B cell (primary cell): ENCODE results near the gene RBM23. TPM values are rescaled to one million over a fixed set of nuclear protein-coding genes. Genes with fewer than 3 reads are reported as not detected.
"Not testable (repeated sequence)": the region's sequence is repeated elsewhere in the genome, so short reads cannot be mapped to it uniquely, and the experiment has no call there.

ENCODE experiments used
- ATAC-seq: fragments of 200-7000 bp; cut with Tn5 transposase; one replicate; pipeline ENCODE4 v1.10.0; 2021; ENCODE audit warnings: low read depth, mild to moderate bottlenecking, moderate number of reproducible peaks, moderate library complexity
- CTCF ChIA-PET: fragments of 350-600 bp; sonication (Branson Sonifier 250); formaldehyde crosslinking; loops from one replicate; lab custom pipeline; 2021; ENCODE audit warnings: antibody characterized with exemption, inconsistent platforms; lab: Charles Lee
- POLR2A ChIA-PET: fragments of 350-600 bp; sonication (Branson Sonifier 250); formaldehyde crosslinking; loops from one replicate; lab custom pipeline; 2021; ENCODE audit warnings: antibody characterized with exemption; lab: Charles Lee
- DNase-seq: peaks from one replicate; pipeline ENCODE4 v3.0.0; 2013
- H2AFZ ChIP-seq: 2 replicates; pipeline ENCODE4 v1.6.1; 2012; ENCODE audit warnings: mild to moderate bottlenecking, low read depth, low read length; ENCODE audit not compliant: insufficient read depth, poor library complexity, severe bottlenecking
- H3K27ac ChIP-seq, 2 donors: 1 replicate in 1 of 2; 2 replicates in 1 of 2; pipeline ENCODE4 v1.5.1; 2012 to 2013; ENCODE audit warnings: low read length in 2 of 2, mild to moderate bottlenecking in 2 of 2, moderate library complexity in 1 of 2
- H3K27me3 ChIP-seq, 4 experiments: fragments of 200-600 bp in 1 of 4; sonication (generic) in 1 of 4; replicated peaks in 1 of 4; 1 replicate in 2 of 4; 2 replicates in 2 of 4; pipeline versions ENCODE4 v1.6.1 to v1.7.0; 2013 to 2016; ENCODE audit warnings: low read length in 3 of 4, mild to moderate bottlenecking in 2 of 4, mixed read lengths in 1 of 4, moderate library complexity in 1 of 4; ENCODE audit not compliant: insufficient read depth in 4 of 4, control insufficient read depth in 3 of 4; ENCODE audit errors: control extremely low read depth in 1 of 4
- H3K36me3 ChIP-seq, 2 experiments: replicated peaks in 1 of 2; 1 replicate in 1 of 2; 2 replicates in 1 of 2; pipeline versions ENCODE4 v1.6.1 to v1.7.1; 2013; ENCODE audit warnings: low read length in 1 of 2; ENCODE audit not compliant: insufficient read depth in 2 of 2, control insufficient read depth in 1 of 2; ENCODE audit errors: control extremely low read depth in 1 of 2, extremely low read depth in 1 of 2
- H3K4me1 ChIP-seq, 2 donors: fragments of 200-600 bp in 1 of 2; sonication (generic) in 1 of 2; 1 replicate in 1 of 2; 2 replicates in 1 of 2; pipeline versions ENCODE4 v1.5.1 to v1.6.1; 2013 to 2017; ENCODE audit warnings: low read length in 2 of 2; ENCODE audit not compliant: control insufficient read depth in 2 of 2, insufficient read depth in 2 of 2
- H3K4me2 ChIP-seq: replicated peaks from 2 replicates; pipeline ENCODE3; 2012; ENCODE audit warnings: mild to moderate bottlenecking, low read depth, low read length; ENCODE audit not compliant: poor library complexity, severe bottlenecking
- H3K4me3 ChIP-seq, 5 experiments: fragments of 200-600 bp in 1 of 5; sonication (generic) in 1 of 5; 1 replicate in 3 of 5; 2 replicates in 2 of 5; pipeline versions ENCODE4 v1.5.1 to v1.7.0; 2011 to 2016; ENCODE audit warnings: low read length in 4 of 5, mild to moderate bottlenecking in 4 of 5, low read depth in 2 of 5, control low read depth in 1 of 5, moderate library complexity in 1 of 5; ENCODE audit not compliant: insufficient read depth in 1 of 5; ENCODE audit errors: control extremely low read depth in 1 of 5, extremely low read depth in 1 of 5
- H3K79me2 ChIP-seq: fragments of 200-600 bp; sonication (generic); one replicate; pipeline ENCODE4 v1.6.0; 2016; ENCODE audit warnings: low read length; ENCODE audit not compliant: control insufficient read depth, insufficient read depth
- H3K9ac ChIP-seq: fragments of 200-600 bp; sonication (generic); 2 replicates; pipeline ENCODE4 v1.6.1; 2017; ENCODE audit warnings: mild to moderate bottlenecking, low read length, moderate library complexity
- H3K9me3 ChIP-seq, 3 donors: one replicate each; pipeline versions ENCODE4 v1.6.1 to v1.7.1; 2013; ENCODE audit warnings: low read length in 2 of 3; ENCODE audit not compliant: control insufficient read depth in 2 of 3, insufficient read depth in 1 of 3; ENCODE audit errors: control extremely low read depth in 1 of 3
- H4K20me1 ChIP-seq: 2 replicates; pipeline ENCODE4 v1.6.0; 2012; ENCODE audit warnings: mild to moderate bottlenecking, low read length; ENCODE audit not compliant: insufficient read depth, control insufficient read depth, poor library complexity, severe bottlenecking
- H3K27ac Mint-ChIP-seq: one replicate; pipeline ENCODE4 v1.8.0; 2021; ENCODE audit warnings: mixed read lengths
- H3K27me3 Mint-ChIP-seq: one replicate; pipeline ENCODE4 v1.8.0; 2021; ENCODE audit warnings: mixed read lengths
- H3K4me1 Mint-ChIP-seq: one replicate; pipeline ENCODE4 v1.8.0; 2021; ENCODE audit warnings: mixed read lengths
- H3K4me3 Mint-ChIP-seq: one replicate; pipeline ENCODE4 v1.8.0; 2021; ENCODE audit warnings: mixed read lengths
- H3K9me3 Mint-ChIP-seq: one replicate; pipeline ENCODE4 v1.8.0; 2022; ENCODE audit warnings: mixed read lengths; ENCODE audit not compliant: insufficient read depth
- CTCF ChIP-seq: fragments of 200-600 bp; IDR thresholded peaks from one replicate; pipeline ENCODE4 v1.8.0; 2022; ENCODE audit warnings: antibody characterized with exemption, mild to moderate bottlenecking
- EZH2 ChIP-seq: IDR thresholded peaks from 2 replicates; pipeline ENCODE4 v1.6.1; 2012; ENCODE audit warnings: borderline replicate concordance, low read depth, mild to moderate bottlenecking, moderate library complexity, low read length; ENCODE audit not compliant: insufficient read depth, poor library complexity, severe bottlenecking
- WGBS: methylation state at CpG from one replicate; pipeline ENCODE4 v1.1.5; 2013; ENCODE audit warnings: missing lambda C conversion rate; ENCODE audit not compliant: insufficient coverage; 5-methylcytosine and 5-hydroxymethylcytosine counted together
- intact Hi-C: fragments of 100-400 bp; cut with micrococcal nuclease; formaldehyde crosslinking; loops from one replicate; pipeline ENCODE4 v1.10.0; 2022
- polyA plus RNA-seq: library from polyadenylated mRNA; depleted of rRNA; stranded (reverse); fragments of >200 nt; gene quantifications from 2 replicates; pipeline ENCODE4 v1.2.3, GENCODE V29; 2012
- total RNA-seq, 2 donors: library from RNA; stranded (reverse); fragments of 120-200 nt in 1 of 2; gene quantifications; 1 replicate in 1 of 2; 2 replicates in 1 of 2; pipeline versions ENCODE4 v1.2.3 to v1.2.4, GENCODE V29; 2013 to 2022

Gene RBM23
- total and polyA plus RNA-seq, 2 donors (not counting 1 experiment from before 2014, with no cell fraction given), result 60.7 to 165 TPM

- Mint-ChIP-seq H3K27ac (no peak overlapping the region), H3K4me3 (no peak overlapping the region), H3K9me3 (no peaks in the 10 kb centered on the region), H3K27me3 (no peaks in the 10 kb centered on the region), H3K4me1 (peaks cover 49% of the 10 kb centered on the region)
- intact Hi-C loops, result loop anchor here (5.0 kb wide), 1 partner anchor 149 kb away; the partner anchor contains the start of gene OXA1L
- TF ChIP-seq CTCF, result no peak
- TF ChIP-seq EZH2, result no peak
- DNase-seq, result no peak
- POLR2A ChIA-PET, result interaction anchor here (0.7 to 2.0 kb wide), 5 partner anchors 13 to 328 kb away, joined by 3 to 7 read pairs (median 5); partner anchors contain the start of genes HAUS4 and PRMT5
- Histone ChIP-seq H3K9ac (no peak overlapping the region), H4K20me1 (peaks cover 22% of the 10 kb centered on the region), H3K4me1 (peaks cover 16 to 28% of the 10 kb centered on the region in 2 donors), H3K27me3 (no peaks in the 10 kb centered on the region), H3K4me2 (peak overlapping the region; percentile 21), H3K4me3 (no peak overlapping the region), H3K79me2 (peaks cover 73% of the 10 kb centered on the region), H3K27ac (peak overlapping the region in 1 of 2 donors; percentile 27), H3K36me3 (peaks cover 3 to 23% of the 10 kb centered on the region in 2 experiments), H2AFZ (no peak overlapping the region), H3K9me3 (no peaks in the 10 kb centered on the region)
- CTCF ChIA-PET, result interaction anchor here (0.6 to 1.9 kb wide), 7 partner anchors 13 to 1207 kb away, joined by 3 to 8 read pairs (median 3); no protein-coding TSS in a partner anchor
- no peak for ATAC-seq
- WGBS, result 94% methylated on average over 7 of the region's 8 CpGs
Observed at GRCh38 chr14:22915886-22916521, 2.9 kb downstream of the RBM23 start.

GRCh38 chr14:22914836-22915235 is 4.1 kb downstream of the RBM23 start:
- not testable (repeated sequence) for H2AFZ ChIP-seq, H3K27me3 ChIP-seq, H3K4me3 Mint-ChIP-seq, H3K27ac Mint-ChIP-seq, H3K9me3 ChIP-seq, H3K9me3 Mint-ChIP-seq, H3K4me2 ChIP-seq, H3K27ac ChIP-seq, H3K27me3 Mint-ChIP-seq, DNase-seq, H3K4me3 ChIP-seq, ATAC-seq, H3K9ac ChIP-seq
- peaks cover 13 to 24% of the 10 kb centered on the region in 2 donors for H3K4me1 ChIP-seq
- 100% methylated on average over 2 of the region's 4 CpGs for WGBS
- H3K79me2 ChIP-seq, result peaks cover 85% of the 10 kb centered on the region
- ChIA-PET POLR2A (interaction anchor here (2.0 kb wide), 1 partner anchor 42 kb away, joined by 7 read pairs; the partner anchor contains the start of gene HAUS4), CTCF (interaction anchor here (0.7 to 1.9 kb wide), 7 partner anchors 12 to 57 kb away, joined by 3 to 8 read pairs (median 3); no protein-coding TSS in a partner anchor)
- intact Hi-C loops, result loop anchor here (5.0 kb wide), 1 partner anchor 148 kb away; the partner anchor contains the start of gene OXA1L
- H4K20me1 ChIP-seq, result peaks cover 34% of the 10 kb centered on the region
- H3K4me1 Mint-ChIP-seq, result peaks cover 44% of the 10 kb centered on the region
- H3K36me3 ChIP-seq, result peaks cover 3 to 27% of the 10 kb centered on the region in 2 experiments
